Lower leg skin (tissue), 3 donors: ENCODE measurements around the gene POLN.

Experiments
- POLR2A ChIP-seq, 2 donors: fragments of 450-650 bp; IDR thresholded peaks; one replicate each; pipeline ENCODE4 v1.6.1; 2016 to 2017; ENCODE audit warnings: antibody characterized with exemption in 2 of 2, mild to moderate bottlenecking in 1 of 2, moderate library complexity in 1 of 2
- TF ChIP-seq, protein P1 (sequence below), 3 donors: fragments of 450-650 bp; IDR thresholded peaks; one replicate each; pipeline ENCODE4 v1.5.1; 2016; ENCODE audit warnings: antibody characterized with exemption in 3 of 3, mild to moderate bottlenecking in 3 of 3, moderate library complexity in 2 of 3

DNA sequence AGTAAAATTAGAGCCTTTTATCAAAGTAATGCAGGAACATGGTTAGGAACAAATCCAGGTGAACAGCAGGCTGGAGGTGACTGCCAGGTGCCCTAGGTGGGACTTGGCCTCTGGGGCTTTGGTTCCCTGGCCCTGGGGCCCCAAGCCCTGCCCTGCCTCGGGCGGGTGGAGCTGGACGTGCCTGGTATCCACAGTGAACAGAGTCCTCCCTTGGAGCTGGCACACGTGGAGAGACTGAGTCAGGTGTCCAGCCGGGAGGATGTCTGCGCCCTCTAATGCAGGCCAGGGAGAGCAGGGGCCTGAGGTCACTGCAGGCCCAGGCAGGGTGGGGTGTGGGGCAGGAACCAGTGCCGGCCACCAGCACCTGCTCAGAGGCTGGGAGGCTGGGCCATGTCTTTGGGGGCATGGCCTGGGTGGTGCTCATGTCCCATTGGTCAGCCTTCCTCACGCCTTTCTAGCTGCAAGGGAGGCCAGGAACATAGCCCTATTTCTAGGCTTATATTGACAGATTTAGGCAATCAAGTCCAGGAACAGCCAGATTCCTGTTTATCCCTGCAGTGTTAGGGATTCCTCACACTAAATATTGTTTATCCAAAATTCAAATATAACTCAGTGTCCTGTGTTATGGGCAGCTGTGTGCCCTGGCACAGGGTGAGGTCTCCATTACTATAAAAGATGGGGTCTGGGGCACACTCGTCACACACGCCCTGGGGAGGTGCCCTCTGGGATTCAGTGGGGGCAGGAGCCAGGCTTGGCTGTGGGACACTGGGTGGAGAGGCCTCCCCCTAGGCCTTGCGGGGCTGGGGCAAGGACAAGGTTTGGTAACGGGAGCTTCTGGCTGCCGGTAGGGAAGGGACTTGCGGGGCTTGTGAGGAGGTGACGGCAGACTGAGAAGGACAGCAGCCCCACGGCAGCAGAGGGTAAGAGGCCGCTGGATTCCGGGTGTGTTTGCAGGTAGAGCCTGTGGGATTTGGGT, 197.1 kb downstream of the POLN start:
- TF ChIP-seq, protein P1, sequence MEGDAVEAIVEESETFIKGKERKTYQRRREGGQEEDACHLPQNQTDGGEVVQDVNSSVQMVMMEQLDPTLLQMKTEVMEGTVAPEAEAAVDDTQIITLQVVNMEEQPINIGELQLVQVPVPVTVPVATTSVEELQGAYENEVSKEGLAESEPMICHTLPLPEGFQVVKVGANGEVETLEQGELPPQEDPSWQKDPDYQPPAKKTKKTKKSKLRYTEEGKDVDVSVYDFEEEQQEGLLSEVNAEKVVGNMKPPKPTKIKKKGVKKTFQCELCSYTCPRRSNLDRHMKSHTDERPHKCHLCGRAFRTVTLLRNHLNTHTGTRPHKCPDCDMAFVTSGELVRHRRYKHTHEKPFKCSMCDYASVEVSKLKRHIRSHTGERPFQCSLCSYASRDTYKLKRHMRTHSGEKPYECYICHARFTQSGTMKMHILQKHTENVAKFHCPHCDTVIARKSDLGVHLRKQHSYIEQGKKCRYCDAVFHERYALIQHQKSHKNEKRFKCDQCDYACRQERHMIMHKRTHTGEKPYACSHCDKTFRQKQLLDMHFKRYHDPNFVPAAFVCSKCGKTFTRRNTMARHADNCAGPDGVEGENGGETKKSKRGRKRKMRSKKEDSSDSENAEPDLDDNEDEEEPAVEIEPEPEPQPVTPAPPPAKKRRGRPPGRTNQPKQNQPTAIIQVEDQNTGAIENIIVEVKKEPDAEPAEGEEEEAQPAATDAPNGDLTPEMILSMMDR (IDR thresholded peaks at IDR 0.05), result no peak
- TF ChIP-seq POLR2A (IDR thresholded peaks at IDR 0.05), result no peak
